CD4-positive, alpha-beta T cell treated with Interleukin-12 subunit alpha and Interleukin-12 subunit beta, for 1 hour (primary cell): ENCODE data around the gene ZNF91.
"Not testable (repeated sequence)": the region's sequence is repeated elsewhere in the genome, so short reads cannot be mapped to it uniquely, and the experiment has no call there.

Experiments
- DNase-seq: peaks from one replicate; pipeline ENCODE4 v3.0.0-alpha.2; 2020

The ZNF91 gene

GRCh38 chr19:23395041-23395721 is at the start of gene ZNF91:
Gene ZNF91, minus strand, starts transcription at chr19:23395471. Its CDS starts 117 bp downstream, at chr19:23395354.
- peak; percentile 94 for DNase-seq

DNA sequence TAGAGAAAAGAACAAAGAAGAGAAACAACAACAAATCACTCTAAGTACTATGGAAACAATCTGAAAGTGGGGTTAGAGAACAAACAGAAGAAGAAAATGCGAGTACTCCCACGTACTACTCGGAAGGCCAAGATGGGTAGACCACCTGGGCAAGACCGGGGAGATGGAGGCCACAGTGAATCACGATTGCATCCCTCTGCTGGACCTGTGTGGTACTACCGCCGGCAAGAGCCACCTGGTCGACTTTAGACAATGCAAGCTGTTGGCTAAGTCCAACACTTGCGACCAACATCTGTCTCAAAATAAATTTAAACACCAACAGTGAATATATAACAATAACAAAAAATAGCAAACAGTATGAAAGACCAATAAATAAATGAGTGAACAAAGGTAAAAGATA is 45.5 kb upstream of the ZNF91 start:
- no peak for DNase-seq

GRCh38 chr19:23440207-23440606 is 44.9 kb upstream of the ZNF91 start:
- no peak for DNase-seq

DNA sequence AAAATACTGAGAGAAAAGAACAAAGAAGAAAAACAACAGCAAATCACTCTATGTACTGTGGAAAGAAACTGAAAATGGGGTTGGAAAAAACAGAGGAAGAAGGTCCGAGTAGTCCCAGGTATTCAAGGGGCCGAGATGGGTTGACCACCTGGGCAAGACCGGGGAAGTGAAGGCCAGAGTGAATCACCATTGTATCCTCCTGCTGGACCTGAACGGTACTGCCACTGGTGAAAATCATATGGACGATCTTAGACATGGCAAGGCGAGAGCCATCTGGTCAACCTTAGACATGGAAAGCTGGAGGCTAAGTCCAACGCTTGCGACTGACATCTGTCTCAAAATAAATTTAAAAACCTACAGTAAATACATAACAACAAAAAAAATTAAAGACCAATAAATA is 44.4 kb upstream of the ZNF91 start:
- no peak for DNase-seq

DNA sequence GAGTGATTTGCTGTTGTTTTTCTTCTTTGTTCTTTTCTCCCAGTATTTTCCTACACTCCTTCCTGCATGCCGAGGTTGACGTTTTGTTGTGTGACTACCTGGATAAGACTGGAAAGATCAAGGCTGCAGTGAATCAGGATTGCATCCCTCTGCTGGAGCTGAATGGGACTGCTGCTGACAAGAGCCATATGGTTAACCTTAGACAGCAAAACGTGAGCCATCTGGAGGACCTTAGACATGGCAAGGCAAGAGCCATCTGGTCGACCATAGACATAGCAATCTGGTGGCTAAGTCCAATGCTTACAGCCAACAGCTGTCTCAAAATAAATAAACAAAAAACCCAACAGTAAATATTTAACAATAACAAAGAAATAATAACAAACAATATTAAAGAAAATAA is 42.6 kb upstream of the ZNF91 start:
- DNase-seq, result no peak

- no peak for DNase-seq
These were observed 41.7 kb upstream of the ZNF91 start for GRCh38 chr19:23436944-23437343.

DNA sequence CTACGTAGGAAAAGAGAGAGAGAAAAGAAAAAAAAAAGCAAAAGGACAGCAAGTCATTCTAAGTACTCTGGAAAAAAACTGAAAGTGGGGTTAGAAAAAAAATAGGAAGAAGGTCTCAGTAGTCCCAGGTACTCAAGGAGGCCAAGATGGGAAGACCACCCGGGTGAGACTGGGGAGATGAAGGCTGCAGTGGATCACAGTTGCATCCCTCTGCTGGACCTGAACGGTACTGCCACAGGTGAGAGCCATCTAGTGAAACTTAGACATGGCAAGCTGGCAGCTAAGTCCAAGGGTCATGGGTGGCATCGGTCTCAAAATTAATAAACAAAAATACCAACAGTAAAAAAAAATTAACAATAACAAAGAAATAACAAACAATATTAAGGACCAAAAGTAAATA is 41.0 kb upstream of the ZNF91 start:
- DNase-seq, result no peak

GRCh38 chr19:23420824-23421223 is 25.6 kb upstream of the ZNF91 start:
- DNase-seq, result no peak

GRCh38 chr19:23419261-23419660 is 24.0 kb upstream of the ZNF91 start:
- not testable (repeated sequence) for DNase-seq

DNA sequence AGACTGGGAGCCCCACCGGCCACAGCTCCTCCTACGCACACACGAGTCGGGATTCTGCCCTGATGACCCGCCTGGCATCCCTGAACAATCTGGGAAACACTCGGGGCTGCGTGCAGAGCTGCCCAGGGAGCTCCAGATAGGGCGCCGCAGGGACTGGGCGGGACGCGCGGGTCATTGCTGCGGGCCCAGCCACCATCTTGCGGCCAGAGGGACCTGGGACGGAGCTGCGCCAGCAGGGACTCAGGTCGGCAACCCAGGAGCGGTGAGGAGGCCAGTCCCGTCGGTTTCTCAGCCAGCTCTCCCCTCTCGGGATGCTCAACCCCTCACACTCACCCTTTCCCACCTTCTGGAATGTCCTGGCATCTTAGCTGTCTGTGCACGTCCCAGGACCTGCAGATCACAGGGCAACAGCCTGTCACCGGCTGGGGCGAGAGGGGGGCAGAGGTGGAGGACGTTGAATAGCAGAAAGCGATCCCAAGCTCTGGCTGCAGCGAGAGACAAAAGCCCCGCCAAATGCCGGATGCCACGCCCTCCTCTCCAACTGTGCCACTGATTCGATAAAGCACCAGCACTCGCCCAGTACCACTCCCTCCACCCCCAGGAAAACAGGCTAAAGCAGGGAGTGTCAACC is 20.4 kb upstream of the ZNF91 start:
- no peak for DNase-seq

- DNase-seq, result no peak
These were observed 19.8 kb upstream of the ZNF91 start for GRCh38 chr19:23415034-23415433.

- DNase-seq, result no peak
These were observed 14.9 kb upstream of the ZNF91 start for GRCh38 chr19:23410155-23410554.

GRCh38 chr19:23409392-23410048 is 14.2 kb upstream of the ZNF91 start:
- DNase-seq, result no peak

- DNase-seq, result no peak
These were observed 12.4 kb upstream of the ZNF91 start for GRCh38 chr19:23407616-23408133.

DNA sequence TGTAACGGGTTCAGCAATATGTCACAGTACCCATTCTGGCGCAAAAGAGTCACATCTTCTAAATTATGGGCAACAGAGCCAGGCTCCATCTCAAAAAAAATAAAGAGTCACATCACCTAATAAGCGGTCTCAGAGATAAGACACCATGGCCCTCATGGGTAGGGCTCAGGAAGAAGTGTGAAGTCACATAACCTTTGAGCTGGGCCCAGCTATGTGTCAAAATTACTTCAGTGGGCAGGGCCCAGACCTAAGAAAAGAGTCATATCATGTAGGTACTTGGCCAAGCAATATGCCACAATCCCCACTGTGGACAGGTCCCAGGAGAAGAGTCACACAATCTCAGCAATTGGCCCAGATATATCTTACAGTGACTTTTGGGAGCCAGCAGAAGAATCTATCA is 11.4 kb upstream of the ZNF91 start:
- DNase-seq, result no peak

GRCh38 chr19:23406091-23406490 is 10.8 kb upstream of the ZNF91 start:
- DNase-seq, result no peak

GRCh38 chr19:23404676-23405075 is 9.4 kb upstream of the ZNF91 start:
- DNase-seq, result no peak

- DNase-seq, result no peak
These were observed 8.5 kb upstream of the ZNF91 start for GRCh38 chr19:23403581-23404324.

- DNase-seq, result no peak
These were observed 7.8 kb upstream of the ZNF91 start for GRCh38 chr19:23403052-23403451.

DNA sequence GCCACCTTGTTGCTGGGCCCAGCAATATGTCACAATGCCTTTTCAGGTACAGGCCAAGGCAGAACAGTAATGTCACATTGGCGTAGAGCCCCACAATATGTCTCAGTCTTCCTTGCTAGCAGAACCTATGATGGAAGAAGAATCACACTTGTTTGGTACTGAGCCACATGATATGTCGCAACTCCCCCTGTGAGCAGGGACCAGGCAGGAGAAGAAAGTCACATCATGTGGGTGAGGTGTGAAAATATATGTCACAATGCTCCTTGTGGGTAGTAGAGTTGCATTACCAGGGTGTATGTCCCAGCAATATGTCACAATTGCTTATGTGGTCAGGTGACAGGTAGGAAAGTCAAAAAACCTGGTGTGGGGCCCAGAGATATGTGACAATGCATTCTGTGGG is 7.1 kb upstream of the ZNF91 start:
- DNase-seq, result no peak

DNA sequence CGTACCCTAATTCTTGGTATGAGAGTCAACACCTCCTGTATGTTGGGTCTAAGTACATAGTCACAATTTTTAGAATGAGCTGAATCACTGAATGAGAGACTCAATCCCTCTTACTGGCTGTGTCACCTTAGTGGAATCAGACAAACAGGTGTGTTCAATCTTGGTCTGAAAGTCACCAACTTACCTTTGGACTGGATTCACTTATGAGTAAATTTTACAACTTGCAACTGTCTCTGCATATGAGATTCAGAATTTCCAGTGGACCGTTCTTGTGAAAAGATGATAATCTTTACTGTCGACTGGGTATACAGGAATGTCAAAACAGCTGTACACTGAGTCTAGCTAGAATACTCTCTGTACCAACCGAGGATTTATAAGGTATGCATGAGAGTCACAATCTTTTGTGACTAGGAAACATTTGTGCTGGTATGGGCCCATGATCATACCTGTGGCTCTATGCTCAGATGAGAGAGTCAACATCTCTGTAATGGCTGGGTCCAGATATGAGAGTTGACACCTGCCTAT is 5.9 kb upstream of the ZNF91 start:
- DNase-seq, result no peak

DNA sequence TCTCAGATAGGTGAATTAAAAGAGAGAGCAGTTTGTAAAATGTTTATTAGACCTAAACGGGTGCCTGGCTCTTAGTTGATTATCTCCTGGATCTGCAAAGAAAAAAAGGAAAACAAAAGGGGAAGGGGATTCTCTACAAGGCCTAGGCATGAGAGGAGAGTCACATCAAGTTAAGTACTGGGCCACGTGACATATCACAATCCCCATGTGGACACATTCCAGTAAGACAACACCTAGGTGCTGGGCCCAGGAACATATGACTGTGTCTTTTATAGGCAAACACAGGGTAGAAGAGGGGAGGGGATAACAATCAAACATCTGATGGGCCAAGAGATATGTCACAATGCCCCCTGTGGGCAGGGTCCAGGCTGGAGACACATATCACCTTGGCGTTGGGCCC is 4.2 kb upstream of the ZNF91 start:
- DNase-seq, result no peak

GRCh38 chr19:23395722-23396117 is 449 bp upstream of the ZNF91 start:
- not testable (repeated sequence) for DNase-seq
